ENCODE measurements around the gene TWNK.

GRCh38 chr10:100987685-100988049 is 324 bp downstream of the TWNK start:
- TF ChIP-seq, protein P1, sequence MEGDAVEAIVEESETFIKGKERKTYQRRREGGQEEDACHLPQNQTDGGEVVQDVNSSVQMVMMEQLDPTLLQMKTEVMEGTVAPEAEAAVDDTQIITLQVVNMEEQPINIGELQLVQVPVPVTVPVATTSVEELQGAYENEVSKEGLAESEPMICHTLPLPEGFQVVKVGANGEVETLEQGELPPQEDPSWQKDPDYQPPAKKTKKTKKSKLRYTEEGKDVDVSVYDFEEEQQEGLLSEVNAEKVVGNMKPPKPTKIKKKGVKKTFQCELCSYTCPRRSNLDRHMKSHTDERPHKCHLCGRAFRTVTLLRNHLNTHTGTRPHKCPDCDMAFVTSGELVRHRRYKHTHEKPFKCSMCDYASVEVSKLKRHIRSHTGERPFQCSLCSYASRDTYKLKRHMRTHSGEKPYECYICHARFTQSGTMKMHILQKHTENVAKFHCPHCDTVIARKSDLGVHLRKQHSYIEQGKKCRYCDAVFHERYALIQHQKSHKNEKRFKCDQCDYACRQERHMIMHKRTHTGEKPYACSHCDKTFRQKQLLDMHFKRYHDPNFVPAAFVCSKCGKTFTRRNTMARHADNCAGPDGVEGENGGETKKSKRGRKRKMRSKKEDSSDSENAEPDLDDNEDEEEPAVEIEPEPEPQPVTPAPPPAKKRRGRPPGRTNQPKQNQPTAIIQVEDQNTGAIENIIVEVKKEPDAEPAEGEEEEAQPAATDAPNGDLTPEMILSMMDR (IDR thresholded peaks at IDR 0.05): no peak
- no peak for TF ChIP-seq POLR2A (IDR thresholded peaks at IDR 0.05)
